IMR-90 (cell line): ENCODE results near the gene FNDC1. TPM values are rescaled to one million over a fixed set of nuclear protein-coding genes. Genes with fewer than 3 reads are reported as not detected.

Source experiments
- ATAC-seq: fragments of 200-7000 bp; cut with Tn5 transposase; 2 replicates; pipeline ENCODE4 v1.9.1; 2020; ENCODE audit warnings: low read depth, mild to moderate bottlenecking, moderate library complexity
- BruUV-seq: library from RNA; stranded (reverse); fragments of 400-500 nt; replicated peaks from 2 replicates; lab custom pipeline; 2021; lab: Mats Ljungman, UMichigan
- CTCF ChIA-PET: fragments of 300-600 bp; formaldehyde crosslinking; extraction: SDS; loops from one replicate; lab custom pipeline; 2021; ENCODE audit warnings: antibody characterized with exemption; lab: Yijun Ruan, JAX
- POLR2A ChIA-PET: fragments of 300-600 bp; sonication (Branson Sonifier 250); formaldehyde crosslinking; loops from one replicate; lab custom pipeline; 2022; ENCODE audit warnings: antibody characterized with exemption; ENCODE audit not compliant: unreplicated experiment; lab: Charles Lee
- DNase-seq: peaks from one replicate; pipeline ENCODE4 v3.0.0; 2013
- H2AFZ ChIP-seq: replicated peaks from 2 replicates; pipeline ENCODE3; 2013; ENCODE audit warnings: low read length, mild to moderate bottlenecking; ENCODE audit not compliant: poor library complexity
- H2AK5ac ChIP-seq: 2 replicates; pipeline ENCODE4 v1.6.1; 2013; ENCODE audit warnings: low read depth, low read length, inconsistent platforms
- H2AK9ac ChIP-seq: replicated peaks from 2 replicates; pipeline ENCODE3; 2013; ENCODE audit warnings: mild to moderate bottlenecking, low read depth, low read length, moderate library complexity; ENCODE audit not compliant: poor library complexity
- H2BK120ac ChIP-seq: 2 replicates; pipeline ENCODE4 v1.6.1; 2013; ENCODE audit warnings: low read depth, low read length, inconsistent platforms
- H2BK15ac ChIP-seq: 3 replicates; pipeline ENCODE4 v1.6.1; 2013; ENCODE audit warnings: low read depth, low read length, inconsistent platforms
- H2BK20ac ChIP-seq: 2 replicates; pipeline ENCODE4 v1.6.1; 2013; ENCODE audit warnings: low read depth, mild to moderate bottlenecking, inconsistent platforms, low read length, moderate library complexity
- H2BK5ac ChIP-seq: 2 replicates; pipeline ENCODE4 v1.6.1; 2013; ENCODE audit warnings: mild to moderate bottlenecking, low read depth, low read length, inconsistent platforms; ENCODE audit not compliant: poor library complexity, severe bottlenecking
- H3K14ac ChIP-seq: replicated peaks from 2 replicates; pipeline ENCODE4 v1.6.1; 2013; ENCODE audit warnings: low read depth, low read length, inconsistent platforms
- H3K18ac ChIP-seq: 2 replicates; pipeline ENCODE4 v1.6.1; 2013; ENCODE audit warnings: low read depth, low read length, control low read depth
- H3K23ac ChIP-seq: 2 replicates; pipeline ENCODE4 v1.6.1; 2013; ENCODE audit warnings: low read depth, low read length, inconsistent platforms
- H3K27ac ChIP-seq: 2 replicates; pipeline ENCODE4 v1.5.1; 2013; ENCODE audit warnings: mild to moderate bottlenecking, control low read depth, low read length; ENCODE audit not compliant: insufficient read depth
- H3K27me3 ChIP-seq: 2 replicates; pipeline ENCODE4 v1.6.1; 2013; ENCODE audit warnings: low read length; ENCODE audit not compliant: control insufficient read depth, insufficient read depth
- H3K36me3 ChIP-seq: 2 replicates; pipeline ENCODE4 v1.6.1; 2013; ENCODE audit warnings: low read length, mixed read lengths; ENCODE audit not compliant: control insufficient read depth, insufficient read depth
- H3K4ac ChIP-seq: 2 replicates; pipeline ENCODE4 v1.6.1; 2013; ENCODE audit warnings: low read depth, low read length, inconsistent platforms
- H3K4me1 ChIP-seq: 2 replicates; pipeline ENCODE4 v1.6.1; 2013; ENCODE audit warnings: low read length, mixed read lengths; ENCODE audit not compliant: control insufficient read depth, insufficient read depth
- H3K4me2 ChIP-seq: 2 replicates; pipeline ENCODE4 v1.6.1; 2013; ENCODE audit warnings: low read depth, mild to moderate bottlenecking, control low read depth, low read length, moderate library complexity
- H3K4me3 ChIP-seq: 2 replicates; pipeline ENCODE4 v1.5.1; 2013; ENCODE audit warnings: low read depth, mild to moderate bottlenecking, control low read depth, low read length, moderate library complexity; ENCODE audit not compliant: insufficient read depth
- H3K56ac ChIP-seq: 2 replicates; pipeline ENCODE4 v1.6.1; 2013; ENCODE audit warnings: low read length, inconsistent platforms; ENCODE audit not compliant: insufficient read depth; ENCODE audit errors: extremely low read depth
- H3K79me1 ChIP-seq, 2 experiments: 2 replicates each; pipeline ENCODE4 v1.6.1; 2013; ENCODE audit warnings: low read length in 2 of 2, inconsistent platforms in 1 of 2, low read depth in 1 of 2
- H3K9ac ChIP-seq: 2 replicates; pipeline ENCODE4 v1.6.1; 2013; ENCODE audit warnings: low read depth, low read length, control low read depth
- H3K9me1 ChIP-seq: 2 replicates; pipeline ENCODE4 v1.6.1; 2013; ENCODE audit warnings: low read length, inconsistent platforms; ENCODE audit not compliant: insufficient read depth
- H3K9me3 ChIP-seq: 2 replicates; pipeline ENCODE4 v1.6.1; 2013; ENCODE audit warnings: low read length; ENCODE audit not compliant: control insufficient read depth, insufficient read depth
- H4K20me1 ChIP-seq: 2 replicates; pipeline ENCODE4 v1.6.1; 2013; ENCODE audit warnings: low read length, inconsistent platforms; ENCODE audit not compliant: insufficient read depth
- H4K5ac ChIP-seq: 2 replicates; pipeline ENCODE4 v1.6.1; 2013; ENCODE audit warnings: mild to moderate bottlenecking, low read depth, low read length, control low read depth
- H4K8ac ChIP-seq, 2 experiments: 2 replicates each; pipeline ENCODE4 v1.6.1; 2013; ENCODE audit warnings: low read depth in 2 of 2, low read length in 2 of 2, control low read depth in 1 of 2, inconsistent platforms in 1 of 2
- H4K91ac ChIP-seq: 2 replicates; pipeline ENCODE4 v1.6.1; 2013; ENCODE audit warnings: low read depth, low read length, inconsistent platforms; ENCODE audit not compliant: insufficient read depth
- RAD21 ChIP-seq: IDR thresholded peaks from 2 replicates; pipeline ENCODE4 v1.6.1; 2012; ENCODE audit warnings: low read length, improper control_type of control experiment
- whole genome bisulfite sequencing, 2 experiments: methylation state at CpG; one replicate each; pipeline versions ENCODE4 v1.1.5 to v1.1.7; 2013; ENCODE audit warnings: missing lambda C conversion rate in 2 of 2; ENCODE audit not compliant: insufficient read length in 1 of 2; ENCODE audit errors: extremely low coverage in 2 of 2; 5-methylcytosine and 5-hydroxymethylcytosine counted together
- dilution Hi-C: fragments of 300-500 bp; cut with HindIII; formaldehyde crosslinking; loops from one replicate; pipeline ENCODE4 v1.14.3; 2018; ENCODE audit warnings: low sequenced_read_pairs; ENCODE audit not compliant: unreplicated experiment
- in situ Hi-C: fragments of 300-500 bp; cut with MboI; formaldehyde crosslinking; loops from 3 replicates; pipeline ENCODE4 v1.14.3; 2019; ENCODE audit warnings: low sequenced_read_pairs, inconsistent platforms, mixed read lengths
- intact Hi-C: fragments of 100-400 bp; cut with micrococcal nuclease; formaldehyde crosslinking; loops from 2 replicates; pipeline ENCODE4 v1.10.0; 2022
- polyA plus RNA-seq, 3 experiments: library from polyadenylated mRNA; depleted of rRNA; stranded (reverse); fragments of >200 nt; gene quantifications; 2 replicates each; pipeline ENCODE4 v1.2.3, GENCODE V29; 2012; ENCODE audit warnings: low replicate concordance in 1 of 3
- total RNA-seq: library from RNA; depleted of rRNA; stranded (reverse); fragments of >200 nt; gene quantifications from 2 replicates; pipeline ENCODE4 v1.2.3, GENCODE V29; 2012

FNDC1 gene
- total and polyA plus RNA-seq, 2 of the 4 experiments (the other 2 are of a cell fraction) = 0.03 TPM; not detected in 1

DNA sequence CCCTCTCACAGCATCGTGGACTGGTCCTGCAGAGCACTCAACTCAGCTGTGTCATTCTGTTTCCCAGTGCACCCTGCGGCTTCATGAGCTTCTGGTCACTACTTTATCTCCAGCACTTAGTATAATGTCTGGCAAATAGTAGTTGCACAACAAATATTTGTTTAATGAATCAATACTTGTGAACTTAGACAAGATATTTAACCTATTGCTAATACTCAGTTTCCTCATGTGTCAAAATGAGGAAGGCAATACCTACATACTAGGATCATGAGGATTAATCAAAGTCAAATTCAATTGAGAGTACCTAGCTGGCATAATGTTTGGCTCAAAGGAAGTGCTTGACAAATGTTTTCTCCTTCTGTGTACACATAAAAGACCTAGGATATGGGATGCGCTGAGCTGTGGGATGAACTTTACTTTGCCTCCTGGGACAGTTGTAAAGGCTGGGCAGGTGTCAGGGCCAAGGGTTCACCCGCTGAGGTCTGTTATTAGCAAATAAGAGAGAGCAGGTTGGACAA is 86.3 kb downstream of the FNDC1 start:
- Histone ChIP-seq H3K14ac (no peak overlapping the region), H3K36me3 (no peaks in the 10 kb centered on the region), H4K91ac (no peak overlapping the region), H2BK20ac (no peak overlapping the region), H2AFZ (no peak overlapping the region), H3K23ac (no peak overlapping the region), H3K56ac (no peak overlapping the region), H2BK5ac (no peak overlapping the region), H3K27ac (no peak overlapping the region), H3K27me3 (no peaks in the 10 kb centered on the region), H2AK5ac (no peak overlapping the region), H3K4me2 (no peak overlapping the region), H2AK9ac (no peak overlapping the region), H3K9ac (no peak overlapping the region), H4K5ac (no peak overlapping the region), H2BK15ac (no peak overlapping the region), H3K4me3 (no peak overlapping the region), H4K8ac (no peak overlapping the region), H3K18ac (no peak overlapping the region), H3K4me1 (no peaks in the 10 kb centered on the region), H3K9me1 (no peaks in the 10 kb centered on the region), H3K4ac (no peak overlapping the region), H3K79me1 (no peaks in the 10 kb centered on the region), H3K9me3 (no peaks in the 10 kb centered on the region; the same call in 1 of the 2 replicates), H2BK120ac (no peak overlapping the region), H4K20me1 (no peaks in the 10 kb centered on the region)
- POLR2A ChIA-PET = no interaction called here
- 33% methylated on average over 1 of the region's 4 CpGs; no CpG with 5 or more reads in 1 of the 2 experiments for WGBS, 2 experiments
- TF ChIP-seq RAD21 = no peak
- no TSS peak for BruUV-seq
- intact Hi-C loops (no loop called here), dilution Hi-C loops (no loop called here), in situ Hi-C loops (no loop called here)
- CTCF ChIA-PET = interaction anchor here (0.6 kb wide), 1 partner anchor 418 kb away, joined by 4 read pairs; no protein-coding TSS in a partner anchor
- ATAC-seq = no peak
- no peak for DNase-seq
